Chondrocyte (in vitro differentiated cells): ENCODE measurements around the gene HDHD5. TPM values are rescaled to one million over a fixed set of nuclear protein-coding genes. Genes with fewer than 3 reads are reported as not detected.
A peak's percentile ranks its signal among the peaks of the same experiment; 100 is the strongest.

ENCODE experiments used
- DNase-seq: peaks from one replicate; pipeline ENCODE4 v3.0.0; 2021; ENCODE audit warnings: mixed read lengths, low spot score
- H3K27ac Mint-ChIP-seq: one replicate; pipeline ENCODE4 v1.8.0; 2021; ENCODE audit warnings: mild to moderate bottlenecking, moderate library complexity, mixed read lengths; ENCODE audit not compliant: unreplicated experiment
- H3K27me3 Mint-ChIP-seq: 2 replicates; pipeline ENCODE4 v1.8.0; 2021; ENCODE audit warnings: low read depth, mixed read lengths
- H3K36me3 Mint-ChIP-seq: 2 replicates; pipeline ENCODE4 v1.8.0; 2021; ENCODE audit warnings: low read depth, mixed read lengths
- H3K4me1 Mint-ChIP-seq: 2 replicates; pipeline ENCODE4 v1.8.0; 2021; ENCODE audit warnings: low read depth, mild to moderate bottlenecking, mixed read lengths
- H3K4me3 Mint-ChIP-seq: one replicate; pipeline ENCODE4 v1.8.0; 2021; ENCODE audit warnings: mild to moderate bottlenecking, moderate library complexity, mixed read lengths; ENCODE audit not compliant: unreplicated experiment
- H3K9me3 Mint-ChIP-seq: 2 replicates; pipeline ENCODE4 v1.8.0; 2021; ENCODE audit warnings: low read depth, mixed read lengths
- total RNA-seq: library from RNA; stranded (reverse); gene quantifications from 3 replicates; pipeline ENCODE4 v1.2.1, GENCODE V29; 2021
- TF ChIP-seq, protein P1 (sequence below): fragments of 200-600 bp; sonication (generic); IDR thresholded peaks from 2 replicates; pipeline ENCODE4 v1.5.0; 2021; ENCODE audit warnings: antibody characterized with exemption, mild to moderate bottlenecking, moderate library complexity

Gene HDHD5
- total RNA-seq, 1 donor from 2014 or later = 30.8 TPM

DNA sequence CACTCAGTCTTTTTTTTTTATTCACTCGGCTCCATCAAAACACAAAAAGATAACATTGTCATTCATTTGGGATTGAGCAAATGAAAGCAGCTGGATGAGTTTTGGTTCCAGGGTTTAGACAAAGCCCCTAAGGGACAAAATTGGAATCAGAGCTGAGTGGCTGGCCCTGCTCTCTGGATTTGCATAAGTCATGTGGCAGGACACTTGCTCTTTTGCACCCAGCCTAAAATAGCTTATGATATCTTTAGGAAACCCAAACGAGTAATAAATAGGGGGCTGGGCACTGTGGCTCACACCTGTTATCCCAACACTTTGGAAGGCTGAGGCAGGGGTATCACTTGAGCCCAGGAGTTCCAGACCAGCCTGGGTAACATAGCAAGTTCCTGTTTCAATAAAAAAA is 27.0 kb downstream of the HDHD5 start:
- no peaks in the 10 kb centered on the region for H3K27me3 Mint-ChIP-seq
- H3K9me3 Mint-ChIP-seq = no peaks in the 10 kb centered on the region
- DNase-seq = peak; percentile 11
- H3K27ac Mint-ChIP-seq = no peak overlapping the region
- H3K36me3 Mint-ChIP-seq = peaks cover 8% of the 10 kb centered on the region
- TF ChIP-seq, protein P1, sequence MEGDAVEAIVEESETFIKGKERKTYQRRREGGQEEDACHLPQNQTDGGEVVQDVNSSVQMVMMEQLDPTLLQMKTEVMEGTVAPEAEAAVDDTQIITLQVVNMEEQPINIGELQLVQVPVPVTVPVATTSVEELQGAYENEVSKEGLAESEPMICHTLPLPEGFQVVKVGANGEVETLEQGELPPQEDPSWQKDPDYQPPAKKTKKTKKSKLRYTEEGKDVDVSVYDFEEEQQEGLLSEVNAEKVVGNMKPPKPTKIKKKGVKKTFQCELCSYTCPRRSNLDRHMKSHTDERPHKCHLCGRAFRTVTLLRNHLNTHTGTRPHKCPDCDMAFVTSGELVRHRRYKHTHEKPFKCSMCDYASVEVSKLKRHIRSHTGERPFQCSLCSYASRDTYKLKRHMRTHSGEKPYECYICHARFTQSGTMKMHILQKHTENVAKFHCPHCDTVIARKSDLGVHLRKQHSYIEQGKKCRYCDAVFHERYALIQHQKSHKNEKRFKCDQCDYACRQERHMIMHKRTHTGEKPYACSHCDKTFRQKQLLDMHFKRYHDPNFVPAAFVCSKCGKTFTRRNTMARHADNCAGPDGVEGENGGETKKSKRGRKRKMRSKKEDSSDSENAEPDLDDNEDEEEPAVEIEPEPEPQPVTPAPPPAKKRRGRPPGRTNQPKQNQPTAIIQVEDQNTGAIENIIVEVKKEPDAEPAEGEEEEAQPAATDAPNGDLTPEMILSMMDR = no peak
- H3K4me3 Mint-ChIP-seq = no peak overlapping the region
- H3K4me1 Mint-ChIP-seq = no peaks in the 10 kb centered on the region

DNA sequence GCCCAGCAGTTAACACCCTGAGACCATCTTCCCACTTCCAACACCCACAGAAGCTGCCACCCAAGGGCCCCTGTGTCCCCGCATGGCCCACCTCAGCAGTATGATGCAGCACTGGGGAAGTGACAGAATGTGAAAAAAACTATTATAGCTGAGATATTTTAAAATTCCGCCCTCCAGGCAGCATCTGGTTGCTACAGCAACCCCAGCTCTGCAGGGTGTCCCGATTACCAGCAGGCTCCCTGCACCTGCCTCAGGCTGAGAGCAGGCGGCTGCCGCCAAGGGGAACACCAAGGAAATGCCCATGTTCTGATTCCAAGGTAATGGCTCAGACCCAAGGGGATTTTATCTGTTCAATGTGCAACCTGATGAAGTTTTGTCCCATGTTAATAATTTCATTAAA is 27.4 kb downstream of the HDHD5 start:
- Mint-ChIP-seq H3K27me3 (no peaks in the 10 kb centered on the region), H3K4me1 (no peaks in the 10 kb centered on the region), H3K27ac (no peak overlapping the region), H3K4me3 (no peak overlapping the region), H3K36me3 (peaks cover 8% of the 10 kb centered on the region), H3K9me3 (no peaks in the 10 kb centered on the region)
- TF ChIP-seq, protein P1 = no peak
- DNase-seq = peak; percentile 21

DNA sequence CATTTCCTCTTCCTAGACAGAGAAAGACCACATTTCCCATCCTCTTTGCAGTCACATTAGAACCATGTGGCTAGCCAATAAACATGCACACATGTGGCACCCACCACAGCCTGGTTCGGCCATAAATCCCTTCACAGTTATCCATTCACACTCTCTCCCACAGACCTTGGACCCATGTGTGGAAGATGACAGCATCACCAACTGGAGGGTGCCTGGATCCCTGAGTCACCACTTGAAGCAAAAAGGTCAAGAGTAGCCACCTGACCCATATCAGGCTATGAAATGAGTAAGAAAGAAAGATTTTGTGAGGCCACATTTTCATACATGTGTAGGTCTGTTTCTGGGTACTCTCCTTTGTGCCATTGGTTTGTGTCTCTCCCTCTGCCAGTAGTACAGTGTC is 28.9 kb downstream of the HDHD5 start:
- H3K27me3 Mint-ChIP-seq = no peaks in the 10 kb centered on the region
- no peaks in the 10 kb centered on the region for H3K9me3 Mint-ChIP-seq
- peaks cover 6% of the 10 kb centered on the region for H3K36me3 Mint-ChIP-seq
- H3K4me1 Mint-ChIP-seq = no peaks in the 10 kb centered on the region
- no peak overlapping the region for H3K4me3 Mint-ChIP-seq
- TF ChIP-seq, protein P1 = no peak
- no peak overlapping the region for H3K27ac Mint-ChIP-seq
- peak; percentile 4 for DNase-seq

DNA sequence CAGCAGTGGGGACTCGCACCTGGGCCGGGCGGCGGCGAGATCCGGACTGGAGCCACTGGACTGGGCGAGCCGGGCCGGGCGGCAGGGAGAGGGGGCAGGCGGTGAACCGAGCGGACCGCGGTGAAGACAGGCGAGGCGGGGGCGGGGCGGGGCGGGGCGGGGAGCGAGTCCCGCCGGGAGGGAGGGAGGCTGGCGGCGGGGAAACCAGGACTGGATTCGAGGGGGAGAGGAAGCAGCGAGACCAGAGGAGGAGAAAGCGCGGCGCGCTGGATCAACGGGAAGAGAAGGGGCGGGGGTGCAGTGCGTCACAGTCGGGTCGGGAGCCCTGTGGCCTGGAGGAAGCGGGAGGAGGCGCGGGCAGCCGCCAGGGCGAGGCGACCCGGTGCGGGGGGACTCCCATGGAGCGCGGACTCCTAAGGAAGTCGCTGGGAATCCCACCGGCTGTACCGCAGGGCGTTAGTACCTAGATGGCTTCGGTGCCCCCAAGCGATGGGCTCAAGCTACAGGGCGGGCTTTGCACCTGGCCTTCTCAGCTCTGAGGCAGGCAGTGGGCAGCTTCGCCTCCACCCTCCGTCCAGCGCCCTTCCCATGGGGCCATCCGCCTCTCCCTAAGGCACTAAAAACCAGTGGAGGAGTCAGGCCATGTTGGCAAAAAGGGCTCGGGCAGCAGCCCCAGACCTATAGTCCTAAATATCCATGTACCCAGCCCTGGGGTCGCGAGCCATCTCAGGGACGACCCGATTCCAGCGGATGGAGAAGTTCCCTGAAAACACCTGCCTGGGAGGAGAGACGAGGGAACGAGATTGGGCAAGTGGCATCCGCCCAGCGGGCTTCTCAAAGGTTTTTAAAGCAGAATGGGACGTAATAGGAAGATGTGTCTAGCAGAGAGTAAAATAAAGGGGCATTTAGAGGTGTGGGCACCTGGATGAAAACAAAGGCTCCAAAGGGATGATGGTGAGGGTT is 37.6 kb downstream of the HDHD5 start, which contains the start of gene TMEM121B:
TMEM121B (minus strand) TSS at position 128 of the 963 bp plus-strand sequence. CDS start 233 bp downstream, outside the sequence.
- H3K27me3 Mint-ChIP-seq = peaks cover 5% of the 10 kb centered on the region
- H3K27ac Mint-ChIP-seq = no peak within 1 kb of the TSS
- H3K36me3 Mint-ChIP-seq = no peaks in the 10 kb centered on the region
- DNase-seq = no peak
- H3K9me3 Mint-ChIP-seq = no peaks in the 10 kb centered on the region
- H3K4me1 Mint-ChIP-seq = peaks cover 4% of the 10 kb centered on the region
- TF ChIP-seq, protein P1 = no peak
- H3K4me3 Mint-ChIP-seq = peak within 1 kb of the TSS; percentile 75

DNA sequence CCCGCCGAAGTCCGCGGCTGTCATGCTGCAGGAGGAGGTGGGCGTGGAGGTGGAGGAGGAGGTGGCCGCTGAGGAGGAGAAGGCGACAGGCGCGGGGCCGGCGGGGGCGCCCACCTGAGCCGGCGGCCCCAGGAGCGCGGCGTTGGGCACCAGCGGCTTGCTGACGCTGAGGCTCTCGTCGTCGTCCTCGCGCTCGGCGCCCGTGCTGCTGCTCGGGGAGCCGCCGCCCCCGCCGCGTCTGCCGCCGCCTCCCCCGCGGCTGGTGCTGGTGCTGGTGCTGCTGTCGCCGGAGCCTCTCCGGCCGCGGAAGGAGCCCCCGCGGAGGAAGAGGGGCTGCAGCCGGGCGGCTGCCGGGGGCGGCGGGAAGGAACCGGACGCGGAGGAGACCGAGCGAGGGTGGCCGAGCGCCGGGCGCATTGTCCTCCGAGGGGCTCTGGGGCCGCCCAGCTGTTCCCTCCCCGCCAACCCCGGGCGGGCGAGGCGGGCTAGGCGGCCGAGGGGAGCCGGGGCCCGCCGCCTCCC is 38.3 kb downstream of the HDHD5 start:
- H3K27me3 Mint-ChIP-seq = peaks cover 5% of the 10 kb centered on the region
- no peak for DNase-seq
- no peaks in the 10 kb centered on the region for H3K36me3 Mint-ChIP-seq
- TF ChIP-seq, protein P1 = no peak
- peaks cover under 1% of the 10 kb centered on the region for H3K9me3 Mint-ChIP-seq
- no peak overlapping the region for H3K4me3 Mint-ChIP-seq
- peaks cover 4% of the 10 kb centered on the region for H3K4me1 Mint-ChIP-seq
- H3K27ac Mint-ChIP-seq = no peak overlapping the region
